GM15510 (cell line): ENCODE data around the gene PRAC2.

Experiments used
- POLR2A ChIP-seq: IDR thresholded peaks from 3 replicates; pipeline ENCODE4 v1.6.1; 2011; ENCODE audit warnings: borderline replicate concordance; ENCODE audit not compliant: insufficient read length; ENCODE audit errors: extremely low read depth

PRAC2 gene

GRCh38 chr17:48737330-48738043 lies 14.5 kb downstream of the PRAC2 start:
- TF ChIP-seq POLR2A: no peak

DNA sequence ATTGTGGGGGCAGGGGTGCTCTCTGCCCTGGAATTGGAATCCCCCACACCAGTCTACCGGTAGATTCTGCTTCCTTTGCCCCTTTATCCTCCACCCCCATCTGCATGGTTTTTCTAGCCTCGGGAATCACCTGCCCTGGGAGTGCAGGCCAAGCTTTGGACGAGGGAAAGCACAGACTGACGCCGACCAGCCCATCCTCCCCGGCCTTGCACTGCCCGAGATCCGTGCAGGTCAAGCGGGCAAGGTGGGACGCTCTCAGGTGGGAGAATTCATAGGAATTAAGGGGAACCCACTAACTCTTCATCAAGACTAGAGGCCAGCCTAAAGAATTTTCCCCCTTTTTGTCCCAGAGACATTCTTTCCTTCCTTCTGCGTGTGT lies 15.4 kb downstream of the PRAC2 start:
- TF ChIP-seq POLR2A: no peak

DNA sequence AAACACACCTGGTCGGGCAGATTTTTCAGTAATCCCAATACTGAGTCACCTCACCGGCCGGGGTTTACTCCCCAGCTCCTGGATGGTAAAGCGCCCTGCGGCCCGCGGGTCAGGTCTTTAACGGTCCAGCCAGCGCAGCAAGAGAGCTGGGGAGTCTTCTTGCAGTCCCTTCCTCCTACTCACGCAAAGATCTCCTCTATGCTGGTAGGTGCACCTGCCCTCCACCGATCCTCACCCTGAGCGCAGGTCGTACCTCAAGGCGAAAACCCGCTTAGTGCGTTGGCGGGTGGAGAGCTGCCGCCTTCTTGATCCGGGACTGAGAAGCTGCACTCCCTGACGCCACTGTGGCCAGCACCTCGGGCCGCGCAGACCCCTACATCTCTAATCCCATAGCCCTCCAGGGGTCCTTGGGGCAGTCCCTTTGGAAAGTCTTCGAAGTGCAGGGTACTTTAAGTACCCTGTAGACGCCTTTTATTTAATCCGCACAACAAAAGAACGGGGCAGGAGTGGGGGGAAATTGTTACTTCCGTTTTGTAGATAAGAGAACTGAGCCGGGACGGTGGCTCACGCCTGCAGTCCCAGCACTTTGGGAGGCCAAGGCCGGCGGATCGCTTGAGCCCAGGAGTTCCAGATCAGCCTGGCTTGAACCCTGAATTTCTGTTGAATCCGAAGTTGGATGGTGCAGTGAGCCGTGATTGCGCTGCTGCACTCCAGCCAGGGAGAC lies 16.0 kb downstream of the PRAC2 start:
- TF ChIP-seq POLR2A: no peak

DNA sequence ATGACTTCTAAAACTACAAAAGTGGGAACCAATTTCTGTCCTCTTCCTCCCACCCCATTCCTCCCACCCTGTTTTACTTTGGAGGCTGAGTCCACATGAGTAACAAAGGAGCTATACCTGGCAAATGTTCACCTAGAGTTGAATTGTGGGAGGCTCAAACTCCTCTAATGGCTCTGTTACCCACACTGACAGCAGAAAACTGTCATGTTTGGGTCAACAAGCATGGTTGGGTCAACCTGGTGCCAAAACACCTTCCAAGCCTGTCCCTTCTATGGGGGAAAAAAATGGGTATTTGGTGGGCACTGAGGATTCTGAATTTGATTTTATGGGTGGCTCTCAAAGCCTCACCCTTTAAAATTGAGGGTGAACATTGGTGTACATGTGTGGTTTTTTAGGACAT lies 17.6 kb downstream of the PRAC2 start:
- TF ChIP-seq POLR2A: no peak

DNA sequence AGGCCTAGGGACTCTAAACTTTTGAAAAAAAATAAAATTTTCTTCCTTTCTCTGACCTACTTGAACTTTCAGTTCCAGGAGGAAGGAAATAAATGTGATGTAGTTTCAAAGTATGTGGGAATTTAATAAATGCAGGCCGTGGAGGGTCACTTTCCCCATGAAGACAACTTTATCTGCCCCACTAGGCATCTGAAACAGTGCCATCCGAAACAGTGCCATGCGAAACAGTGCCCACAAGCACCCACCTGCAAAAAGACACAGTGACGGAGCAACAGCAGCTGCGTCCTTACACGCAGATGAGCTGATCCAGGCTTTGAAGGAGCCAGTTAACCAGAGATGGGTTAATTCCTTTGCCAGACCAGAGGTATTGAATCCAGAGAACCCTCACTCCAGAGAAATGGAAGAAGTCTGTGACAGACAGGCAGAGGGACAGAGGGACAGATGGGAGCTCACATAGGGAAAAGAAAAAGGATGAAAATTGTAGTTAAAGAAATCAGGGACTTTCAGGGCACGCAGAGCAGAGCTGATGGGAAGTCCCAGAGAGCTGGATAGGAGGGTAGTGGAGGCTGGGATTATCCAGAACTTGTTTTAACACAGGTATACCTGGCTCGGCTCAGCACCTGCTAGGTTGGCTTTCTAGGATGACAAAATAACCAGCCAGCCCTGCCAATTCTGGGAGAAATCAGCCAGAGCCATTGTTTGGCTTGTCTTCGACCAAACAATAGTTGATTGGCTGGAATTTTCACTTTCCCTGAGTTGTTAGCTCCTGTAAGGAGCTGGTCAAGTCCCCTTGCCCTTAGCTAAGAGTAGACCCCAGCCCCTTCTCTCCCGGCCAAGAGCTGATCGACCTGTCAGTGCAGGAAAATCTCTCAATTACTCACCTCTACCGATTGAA lies 22.6 kb downstream of the PRAC2 start:
- no peak for TF ChIP-seq POLR2A

DNA sequence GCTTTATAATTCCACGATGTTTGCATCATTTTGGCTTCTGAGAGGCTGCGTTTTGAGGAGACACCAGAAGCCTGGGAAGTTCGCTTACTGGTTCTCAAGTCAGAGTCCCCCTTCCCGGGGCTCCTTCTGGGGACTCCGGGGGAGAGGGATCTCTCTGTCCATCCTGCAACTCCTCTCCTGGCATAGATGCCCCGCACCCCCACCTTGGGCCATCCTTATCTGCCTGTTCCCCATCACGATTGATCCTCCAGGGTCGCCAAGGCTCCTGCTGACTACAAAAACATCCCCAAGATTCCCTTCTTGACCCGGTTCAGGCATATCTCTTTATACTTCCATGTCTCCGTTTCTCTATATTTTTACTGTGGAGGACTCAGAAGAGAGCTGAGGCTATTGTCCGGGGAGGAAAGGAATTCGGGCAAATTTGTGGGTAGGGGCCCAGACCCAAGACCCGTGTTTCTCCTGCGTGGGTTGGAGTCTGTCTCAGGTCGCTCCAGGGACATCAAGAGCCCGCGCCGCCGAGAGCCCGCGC lies 24.0 kb downstream of the PRAC2 start:
- TF ChIP-seq POLR2A: no peak

DNA sequence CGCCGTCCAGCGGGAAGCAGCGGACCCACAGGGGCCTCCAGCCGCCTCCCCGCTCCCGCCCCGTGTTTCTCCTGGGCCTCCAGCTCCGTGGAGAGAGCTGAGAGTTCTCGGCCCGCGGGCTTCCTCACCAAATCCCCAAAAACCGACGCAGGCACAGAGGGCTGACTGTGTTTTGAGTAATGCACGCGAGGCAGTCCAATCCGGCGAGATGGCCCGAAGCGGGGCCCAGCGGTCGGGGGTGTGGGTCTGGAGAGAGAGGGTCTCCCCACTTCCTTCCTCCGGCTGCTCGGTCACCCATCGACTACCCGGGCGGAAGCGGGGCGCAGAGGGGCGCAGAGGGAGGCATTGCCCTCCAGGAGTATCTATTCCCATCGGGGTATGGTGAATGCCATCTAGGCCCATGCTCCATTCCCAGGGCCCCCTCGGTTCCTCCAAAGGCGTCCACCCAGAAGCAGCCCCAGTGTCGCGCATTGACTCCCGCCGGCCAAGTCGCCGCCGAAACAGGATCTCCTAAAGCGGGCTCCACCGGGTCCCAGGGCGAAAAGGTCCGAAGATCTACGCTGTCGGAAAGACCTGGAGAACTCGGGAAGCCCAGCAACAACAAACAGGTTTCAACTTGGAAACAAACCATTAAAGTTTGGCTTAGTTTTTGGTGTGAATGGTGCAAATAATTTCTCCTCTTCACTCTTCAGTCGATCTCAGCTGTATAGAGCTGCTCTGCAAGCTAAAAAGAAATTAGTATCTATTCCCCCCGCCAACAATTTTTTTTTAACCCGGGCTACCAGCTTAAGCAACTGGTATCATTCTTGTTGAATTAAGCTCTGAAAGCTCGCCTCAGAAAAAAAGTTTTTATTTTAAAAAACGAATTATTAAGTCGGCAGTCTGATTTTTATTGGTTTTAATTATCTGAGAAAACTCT lies 24.7 kb downstream of the PRAC2 start:
- no peak for TF ChIP-seq POLR2A

DNA sequence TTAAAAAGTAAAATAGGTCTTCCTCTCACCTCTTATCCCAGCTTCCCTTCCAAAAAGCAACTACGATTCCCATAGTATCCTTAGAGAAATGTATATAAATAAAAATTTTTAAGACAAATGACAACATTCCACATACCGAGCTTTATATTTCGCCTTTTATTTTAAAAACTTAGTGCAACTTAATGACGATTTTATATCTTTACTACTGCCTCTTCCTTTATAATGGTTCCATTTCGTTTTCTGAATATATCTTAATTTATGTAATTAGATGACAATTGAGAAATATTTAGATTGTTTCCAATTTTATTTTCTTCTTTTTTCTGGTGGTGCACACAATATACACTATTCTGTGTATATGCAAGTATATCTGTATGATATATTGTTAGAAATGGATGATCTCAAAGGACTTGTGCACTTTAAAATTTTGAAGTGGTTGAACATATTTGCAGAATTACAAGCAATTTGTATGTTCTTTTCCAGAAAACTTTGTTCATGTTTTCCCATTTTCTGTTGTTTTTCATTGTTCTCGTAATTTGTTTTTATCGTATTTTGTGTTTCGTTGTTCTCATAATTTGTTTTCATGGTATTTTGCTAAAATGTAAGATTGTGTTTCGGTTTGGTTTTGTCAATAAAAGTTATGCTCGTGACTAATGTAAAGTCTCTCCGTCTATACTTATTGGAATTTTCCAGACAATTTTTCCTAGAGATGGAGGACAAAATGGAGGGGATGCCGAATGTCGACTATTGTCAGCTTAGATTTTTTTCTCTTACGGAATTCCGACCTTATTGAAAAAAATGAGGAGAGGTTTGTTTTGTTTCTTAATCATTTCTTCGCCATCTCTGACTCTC lies 26.0 kb downstream of the PRAC2 start:
- TF ChIP-seq POLR2A: no peak

DNA sequence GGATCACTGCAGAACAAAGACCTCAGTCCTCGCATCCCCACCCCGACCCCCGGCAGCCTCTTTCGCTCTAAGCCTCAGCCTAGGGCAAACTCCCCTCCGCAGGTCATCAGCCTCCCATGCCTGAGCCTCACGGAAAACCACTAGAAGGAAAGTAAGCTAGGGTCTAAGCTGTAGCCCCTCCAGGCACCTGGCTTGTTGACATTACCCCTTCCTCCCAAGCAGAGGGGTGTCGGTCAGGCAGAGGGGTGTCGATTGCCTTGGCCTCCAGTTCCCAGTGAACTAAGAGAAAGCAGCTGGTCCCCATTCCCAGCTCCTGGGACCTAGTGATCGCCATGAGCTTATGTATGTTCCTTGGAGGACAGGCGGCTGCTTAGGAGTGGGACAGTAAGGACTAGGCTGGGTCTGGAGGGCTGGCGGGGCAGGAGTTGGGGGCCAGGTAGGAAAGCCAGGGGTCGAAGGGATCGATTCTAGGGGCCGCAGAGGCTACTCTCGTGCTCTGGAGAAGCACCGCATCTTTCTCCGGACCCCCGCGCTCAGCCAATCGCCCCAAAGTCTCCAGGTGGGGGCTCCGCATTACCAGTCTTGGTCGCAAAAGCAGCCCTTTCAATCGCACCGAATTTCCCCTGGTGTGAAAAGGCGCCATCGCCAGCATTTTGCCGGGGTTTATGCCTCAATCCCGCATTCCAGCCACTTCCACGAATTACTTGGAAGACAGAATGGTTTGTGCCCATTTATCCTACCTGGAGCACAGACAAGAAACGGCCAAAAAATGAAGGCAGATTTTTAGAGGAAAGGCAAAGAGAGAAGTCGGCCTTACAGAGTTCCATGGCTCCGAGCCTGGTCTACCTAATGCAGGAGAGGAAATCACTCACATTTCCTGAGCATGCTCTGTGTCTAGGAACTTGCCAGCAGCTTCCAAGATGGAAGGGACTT lies 26.9 kb downstream of the PRAC2 start:
- TF ChIP-seq POLR2A: no peak

- TF ChIP-seq POLR2A: no peak
These were observed 28.2 kb downstream of the PRAC2 start for GRCh38 chr17:48751172-48751571.

DNA sequence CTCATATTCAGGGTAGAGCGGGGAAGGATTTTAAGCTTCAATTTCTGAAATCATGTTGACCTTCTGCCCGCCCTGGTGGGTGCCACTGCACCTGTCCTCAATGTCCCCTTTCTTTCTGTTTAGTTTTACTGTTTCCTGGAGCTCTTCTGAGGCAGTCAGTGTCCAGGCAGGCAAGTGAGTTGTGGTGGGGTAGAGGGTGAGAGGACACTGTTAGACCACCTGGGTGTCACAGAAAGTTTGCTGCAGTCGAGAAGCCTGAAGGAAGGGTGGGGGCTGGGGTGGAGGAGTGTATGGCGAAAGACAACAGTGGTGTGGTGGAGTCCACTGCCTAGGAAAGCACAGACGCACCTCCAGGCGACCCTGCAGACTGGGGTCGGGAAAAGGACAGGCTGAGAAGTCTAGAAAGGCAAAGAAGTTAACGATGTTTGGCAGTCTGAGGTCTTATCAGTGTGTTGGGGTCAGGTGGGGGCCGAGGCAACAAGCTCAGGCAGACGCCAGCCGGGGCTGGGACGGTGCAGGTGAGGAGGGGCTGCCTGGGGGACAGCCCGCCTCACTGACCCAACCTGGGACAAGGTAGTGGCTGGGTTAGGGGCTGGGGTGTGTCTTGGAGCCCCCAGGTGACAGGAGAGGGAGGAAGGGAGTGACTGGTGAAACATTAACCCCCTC lies 28.9 kb downstream of the PRAC2 start:
- no peak for TF ChIP-seq POLR2A
